Smooth muscle cell (in vitro differentiated cells): Measurements from ENCODE around the gene EIF3L. TPM values are rescaled to one million over a fixed set of nuclear protein-coding genes. Genes with fewer than 3 reads are reported as not detected.
A peak's percentile ranks its signal among the peaks of the same experiment; 100 is the strongest.

Experiments used
- DNase-seq: peaks from one replicate; lab custom pipeline; 2025; ENCODE audit not compliant: unreplicated experiment; lab: John Stamatoyannopoulos, UW
- H2AFZ ChIP-seq: fragments of 200-600 bp; sonication (generic); 2 replicates; pipeline ENCODE4 v1.6.0; 2016; ENCODE audit warnings: antibody characterized with exemption, low read depth, mild to moderate bottlenecking
- H3F3A ChIP-seq: fragments of 200-600 bp; sonication (generic); 2 replicates; pipeline ENCODE4 v1.6.0; 2017; ENCODE audit warnings: antibody characterized with exemption, low read depth
- H3K27ac ChIP-seq: fragments of 200-600 bp; sonication (generic); 2 replicates; pipeline ENCODE4 v1.5.1; 2016; ENCODE audit warnings: low read depth, mild to moderate bottlenecking
- H3K27me3 ChIP-seq: fragments of 200-600 bp; sonication (generic); 2 replicates; pipeline ENCODE4 v1.6.1; 2016; ENCODE audit warnings: low read depth, mild to moderate bottlenecking
- H3K36me3 ChIP-seq: fragments of 200-600 bp; sonication (generic); 2 replicates; pipeline ENCODE4 v1.5.1; 2016; ENCODE audit warnings: low read depth
- H3K4me1 ChIP-seq: fragments of 200-600 bp; sonication (generic); 2 replicates; pipeline ENCODE4 v1.5.1; 2016; ENCODE audit warnings: low read depth
- H3K4me2 ChIP-seq: fragments of 200-600 bp; sonication (generic); 2 replicates; pipeline ENCODE4 v1.6.0; 2016; ENCODE audit warnings: mild to moderate bottlenecking
- H3K4me3 ChIP-seq: fragments of 200-600 bp; sonication (generic); 2 replicates; pipeline ENCODE4 v1.5.1; 2016; ENCODE audit warnings: mild to moderate bottlenecking
- H3K79me2 ChIP-seq: fragments of 200-600 bp; sonication (generic); 2 replicates; pipeline ENCODE4 v1.6.0; 2016; ENCODE audit warnings: low read depth, mild to moderate bottlenecking
- H3K9ac ChIP-seq: fragments of 200-600 bp; sonication (generic); 2 replicates; pipeline ENCODE4 v1.6.0; 2016; ENCODE audit warnings: low read depth
- H3K9me3 ChIP-seq: fragments of 200-600 bp; sonication (generic); replicated peaks from 2 replicates; pipeline ENCODE4 v1.5.1; 2016; ENCODE audit warnings: low read depth
- H4K20me1 ChIP-seq: fragments of 200-600 bp; sonication (generic); 2 replicates; pipeline ENCODE4 v1.6.0; 2016; ENCODE audit warnings: low read depth
- CTCF ChIP-seq: fragments of 200-600 bp; sonication (generic); IDR thresholded peaks from 2 replicates; pipeline ENCODE4 v1.5.1; 2017; ENCODE audit warnings: borderline replicate concordance, mild to moderate bottlenecking, antibody characterized with exemption; ENCODE audit not compliant: insufficient read depth, poor library complexity, severe bottlenecking
- WGBS: methylation state at CpG from one replicate; pipeline ENCODE4 v1.1.7; 2016; ENCODE audit warnings: low lambda C conversion rate; 5-methylcytosine and 5-hydroxymethylcytosine counted together
- polyA plus RNA-seq: library from polyadenylated mRNA; unstranded; fragments of >200 nt; fragmentation: Nextera tagmentation; extraction: Ambion mirVana; gene quantifications from 2 replicates; pipeline ENCODE4 v1.2.1, GENCODE V29; 2016
- total RNA-seq: library from RNA; depleted of rRNA; stranded (reverse); fragments of >200 nt; gene quantifications from 2 replicates; pipeline ENCODE4 v1.2.3, GENCODE V29; 2014

Gene EIF3L
- total and polyA plus RNA-seq, 2 experiments from 2014 or later: 182 to 274 TPM

DNA sequence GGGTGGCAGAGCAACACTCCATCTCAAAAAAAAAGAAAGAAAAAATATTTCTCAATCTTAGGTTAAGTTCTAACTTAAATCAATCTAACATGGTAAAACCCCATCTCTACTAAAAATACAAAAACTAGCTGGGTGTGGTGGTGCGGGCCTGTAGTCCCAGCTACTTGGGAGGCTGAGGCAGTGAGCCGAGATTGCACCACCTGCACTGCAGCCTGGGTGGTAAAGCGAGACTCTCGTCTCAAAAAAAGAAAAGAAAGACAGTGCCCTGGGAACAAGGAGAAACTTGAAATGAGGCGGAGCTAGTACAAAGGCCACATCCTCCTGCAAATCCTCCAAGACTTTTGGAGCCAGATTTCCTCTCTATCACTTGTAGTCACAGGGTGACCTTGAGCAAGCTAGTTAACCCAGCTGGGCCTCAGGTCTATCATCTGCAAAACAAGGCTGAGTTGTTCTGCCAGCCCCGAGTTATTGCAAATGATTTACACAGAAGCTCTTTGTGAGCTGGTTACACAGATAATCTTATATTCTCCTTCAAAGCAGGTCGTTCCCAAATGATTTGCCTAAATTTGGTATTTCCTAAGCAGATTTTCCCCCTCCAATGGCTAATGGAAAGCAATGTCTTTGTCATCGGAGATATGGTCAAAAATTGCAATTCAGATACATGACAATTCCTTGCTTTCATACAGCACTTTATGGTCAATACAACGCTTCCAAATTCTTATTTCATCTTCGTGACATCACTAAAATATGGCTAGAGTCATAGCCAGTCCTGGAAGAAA is 7.0 kb upstream of the EIF3L start:
- Histone ChIP-seq H3K9me3 (no peaks in the 10 kb centered on the region), H2AFZ (no peak overlapping the region), H3K4me2 (peak overlapping the region; percentile 88), H3K36me3 (no peaks in the 10 kb centered on the region), H3K4me3 (no peak overlapping the region), H3K4me1 (peaks cover 8% of the 10 kb centered on the region), H3K27ac (no peak overlapping the region), H3K27me3 (no peaks in the 10 kb centered on the region), H3F3A (peaks cover 9% of the 10 kb centered on the region), H3K9ac (no peak overlapping the region), H4K20me1 (peaks cover 36% of the 10 kb centered on the region), H3K79me2 (peaks cover 30% of the 10 kb centered on the region)
- TF ChIP-seq CTCF: no peak
- no peak for DNase-seq
- WGBS: 92% methylated on average over 10 of the region's 10 CpGs

GRCh38 chr22:37843741-37844089 is 5.5 kb upstream of the EIF3L start:
- H3K27me3 ChIP-seq: no peaks in the 10 kb centered on the region
- H3K27ac ChIP-seq: peak overlapping the region; percentile 92
- peaks cover 36% of the 10 kb centered on the region for H4K20me1 ChIP-seq
- under 1% methylated on average over 25 of the region's 46 CpGs for WGBS
- peaks cover 30% of the 10 kb centered on the region for H3K79me2 ChIP-seq
- H2AFZ ChIP-seq: peak overlapping the region; percentile 41
- no peak for DNase-seq
- peak overlapping the region; percentile 83 for H3K4me3 ChIP-seq
- H3K4me2 ChIP-seq: peak overlapping the region; percentile 88
- no peaks in the 10 kb centered on the region for H3K9me3 ChIP-seq
- no peaks in the 10 kb centered on the region for H3K36me3 ChIP-seq
- TF ChIP-seq CTCF: no peak
- peak overlapping the region; percentile 92 for H3K9ac ChIP-seq
- H3F3A ChIP-seq: peaks cover 9% of the 10 kb centered on the region
- H3K4me1 ChIP-seq: peaks cover 8% of the 10 kb centered on the region

DNA sequence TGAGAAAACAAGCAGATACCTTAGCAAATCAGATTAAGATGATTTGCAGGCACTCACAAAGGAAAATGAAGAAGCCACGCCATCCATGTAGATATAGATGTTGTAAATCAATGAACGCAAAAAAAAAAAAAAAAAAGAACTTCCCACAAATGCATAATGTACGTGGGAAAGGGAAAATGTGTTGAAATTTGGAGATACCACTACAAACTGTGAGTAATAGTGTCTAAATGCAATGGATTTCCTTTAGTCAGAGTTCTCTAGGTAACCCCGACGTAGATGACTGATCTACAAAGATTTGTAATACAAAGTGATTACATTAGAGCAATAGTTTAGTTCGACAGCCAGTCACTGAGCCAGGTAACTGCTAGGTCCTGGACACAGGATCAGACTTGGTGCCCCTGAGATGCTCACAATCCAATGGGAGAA is 4.3 kb upstream of the EIF3L start:
- Histone ChIP-seq H3K79me2 (peaks cover 37% of the 10 kb centered on the region), H3K4me1 (peaks cover 10% of the 10 kb centered on the region), H3K9me3 (no peaks in the 10 kb centered on the region), H3K27ac (peak overlapping the region; percentile 92), H3K4me2 (peak overlapping the region; percentile 70), H4K20me1 (peaks cover 33% of the 10 kb centered on the region), H3F3A (peaks cover 9% of the 10 kb centered on the region), H3K9ac (no peak overlapping the region), H3K4me3 (peak overlapping the region; percentile 83), H3K27me3 (no peaks in the 10 kb centered on the region), H3K36me3 (no peaks in the 10 kb centered on the region), H2AFZ (peak overlapping the region; percentile 39)
- no peak for TF ChIP-seq CTCF
- no peak for DNase-seq
- 94% methylated on average over 6 of the region's 6 CpGs for WGBS

- Histone ChIP-seq H4K20me1 (peaks cover 28% of the 10 kb centered on the region), H3K27ac (no peak overlapping the region), H3K4me3 (no peak overlapping the region), H3K4me1 (peaks cover 20% of the 10 kb centered on the region), H3K9me3 (no peaks in the 10 kb centered on the region), H3K9ac (no peak overlapping the region), H2AFZ (no peak overlapping the region), H3K27me3 (no peaks in the 10 kb centered on the region), H3K36me3 (no peaks in the 10 kb centered on the region), H3F3A (peaks cover 9% of the 10 kb centered on the region), H3K4me2 (no peak overlapping the region), H3K79me2 (peaks cover 42% of the 10 kb centered on the region)
- TF ChIP-seq CTCF: no peak
- WGBS: 93% methylated on average over 2 of the region's 2 CpGs
- no peak for DNase-seq
These were observed 2.8 kb upstream of the EIF3L start for GRCh38 chr22:37846433-37846832.
